WTC11 (cell line): ENCODE measurements around the gene OVOL1.

Experiments used
- ATF1 ChIP-seq: sonication (generic); formaldehyde crosslinking; IDR thresholded peaks from 2 replicates; pipeline ENCODE4 v1.8.1; 2023; ENCODE audit warnings: mild to moderate bottlenecking, moderate library complexity, missing genetic modification reagents
- ATF2 ChIP-seq: sonication (generic); formaldehyde crosslinking; IDR thresholded peaks from 2 replicates; pipeline ENCODE4 v1.8.1; 2022; ENCODE audit warnings: low read depth, missing genetic modification reagents, borderline replicate concordance
- CTCF ChIP-seq: fragments of 200-600 bp; IDR thresholded peaks from 2 replicates; pipeline ENCODE4 v1.8.0; 2022; ENCODE audit warnings: antibody characterized with exemption
- FOXP1 ChIP-seq: sonication (generic); formaldehyde crosslinking; IDR thresholded peaks from 2 replicates; pipeline ENCODE4 v1.8.0; 2022; ENCODE audit warnings: missing genetic modification reagents, mild to moderate bottlenecking, moderate library complexity, borderline replicate concordance
- NFE2L1 ChIP-seq: sonication (generic); formaldehyde crosslinking; IDR thresholded peaks from 2 replicates; pipeline ENCODE4 v1.8.1; 2023; ENCODE audit warnings: missing genetic modification reagents
- TEAD4 ChIP-seq: sonication (generic); formaldehyde crosslinking; IDR thresholded peaks from 2 replicates; pipeline ENCODE4 v1.8.0; 2022; ENCODE audit warnings: mild to moderate bottlenecking, missing genetic modification reagents
- USF1 ChIP-seq: sonication (generic); formaldehyde crosslinking; IDR thresholded peaks from 2 replicates; pipeline ENCODE4 v1.8.0; 2022; ENCODE audit warnings: mild to moderate bottlenecking, missing genetic modification reagents
- ZBTB43 ChIP-seq: sonication (generic); formaldehyde crosslinking; IDR thresholded peaks from 2 replicates; pipeline ENCODE4 v1.8.1; 2023; ENCODE audit warnings: mild to moderate bottlenecking, missing genetic modification reagents
- ZNF219 ChIP-seq: sonication (generic); formaldehyde crosslinking; IDR thresholded peaks from 2 replicates; pipeline ENCODE4 v1.8.0; 2023; ENCODE audit warnings: missing genetic modification reagents, mild to moderate bottlenecking, borderline replicate concordance
- ZNF263 ChIP-seq: sonication (generic); formaldehyde crosslinking; IDR thresholded peaks from 2 replicates; pipeline ENCODE4 v1.8.1; 2022; ENCODE audit warnings: low read depth, mild to moderate bottlenecking, moderate library complexity, missing genetic modification reagents

GRCh38 chr11:65844231-65844872 is 57.5 kb downstream of the OVOL1 start:
- TF ChIP-seq USF1 (no peak), ZNF263 (CRISPR knock-in tag) (no peak), CTCF (no peak), FOXP1 (no peak), ATF1 (CRISPR knock-in tag) (no peak), ZNF219 (CRISPR knock-in tag) (no peak), ATF2 (CRISPR knock-in tag) (no peak), ZBTB43 (CRISPR knock-in tag) (no peak), TEAD4 (CRISPR knock-in tag) (no peak), NFE2L1 (CRISPR knock-in tag) (no peak)
